Activated CD4-positive, CD25-positive, alpha-beta regulatory T cell (primary cell): ENCODE measurements around the gene ZNF775.

ENCODE experiments used
- DNase-seq, 4 experiments: peaks; one replicate each; lab custom pipeline; 2025; lab: John Stamatoyannopoulos, UW

The ZNF775 gene

DNA sequence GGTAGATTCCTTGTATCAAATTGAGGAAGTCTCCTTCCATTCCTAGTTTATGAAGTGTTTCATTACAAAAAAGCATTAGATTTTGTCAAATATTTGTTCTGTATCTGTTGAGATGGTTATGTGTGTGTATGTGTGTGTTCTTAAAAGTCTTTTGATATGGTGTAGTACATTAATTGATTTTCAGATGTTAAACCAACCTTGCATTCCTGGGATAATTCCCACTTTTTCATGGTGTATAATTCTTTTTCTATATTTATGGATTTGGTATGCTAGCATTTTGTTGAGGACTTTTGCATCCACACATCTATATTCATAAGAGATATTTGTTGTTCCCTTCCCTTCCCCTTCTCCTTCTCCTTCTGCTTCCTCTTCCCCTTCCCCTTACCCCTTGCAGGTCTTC lies 62.4 kb downstream of the ZNF775 start:
- no peak for DNase-seq

DNA sequence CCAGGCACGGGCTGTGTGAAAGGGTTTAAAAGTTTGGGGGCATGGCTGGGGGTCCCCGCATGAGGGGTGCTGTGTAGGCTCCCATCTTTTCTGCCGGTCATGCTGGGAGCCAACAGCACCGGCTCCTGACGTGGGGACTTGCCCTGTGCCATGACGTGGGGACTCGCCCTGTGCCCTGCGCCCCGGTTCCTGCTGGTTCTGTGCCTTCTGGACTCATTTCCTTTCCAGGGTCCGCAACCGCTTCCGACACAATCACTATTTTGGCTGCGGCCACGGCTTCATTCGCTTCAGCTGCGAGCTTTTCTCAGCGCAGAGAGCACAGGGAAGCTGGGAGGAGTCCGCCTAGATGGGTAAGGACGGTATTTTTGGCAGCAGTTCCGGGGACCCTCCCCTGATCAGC lies 63.7 kb downstream of the ZNF775 start:
- no peak for DNase-seq

DNA sequence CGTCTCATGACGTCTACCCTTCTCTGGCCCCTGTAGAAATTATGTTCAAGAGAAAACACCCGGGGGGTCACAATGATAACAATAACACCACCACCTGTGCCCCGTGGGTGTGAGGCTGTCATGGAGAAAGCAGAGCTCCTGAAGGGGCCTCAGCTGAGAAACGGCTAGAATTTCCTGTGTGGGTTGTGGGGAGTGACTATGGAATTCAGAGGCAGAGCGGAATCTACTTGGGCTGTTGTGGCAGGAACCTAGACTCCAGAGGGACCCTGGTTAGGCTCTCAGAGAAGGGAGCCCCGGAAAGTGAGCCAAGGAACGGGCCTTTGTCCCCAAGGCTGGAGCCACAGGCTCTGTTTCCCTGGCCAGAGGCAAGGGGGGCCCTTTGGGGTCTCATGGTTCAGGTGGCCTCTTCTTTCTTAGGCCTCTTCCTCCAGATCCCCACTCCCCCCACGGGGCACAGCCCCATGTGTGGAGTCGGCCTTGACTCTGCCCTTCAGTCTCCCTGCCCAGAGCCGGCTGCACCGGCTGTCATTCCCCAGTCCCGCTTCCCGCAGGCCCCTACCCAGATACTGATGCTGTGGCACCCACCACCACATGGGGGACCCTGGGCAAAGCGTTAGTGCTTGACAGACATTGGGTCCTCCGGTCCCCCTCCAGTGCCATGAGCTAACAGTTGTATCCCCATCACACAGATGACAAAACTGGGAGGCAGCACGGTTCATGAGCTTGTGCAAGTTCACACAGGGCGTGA lies 64.8 kb downstream of the ZNF775 start:
- DNase-seq, result no peak

DNA sequence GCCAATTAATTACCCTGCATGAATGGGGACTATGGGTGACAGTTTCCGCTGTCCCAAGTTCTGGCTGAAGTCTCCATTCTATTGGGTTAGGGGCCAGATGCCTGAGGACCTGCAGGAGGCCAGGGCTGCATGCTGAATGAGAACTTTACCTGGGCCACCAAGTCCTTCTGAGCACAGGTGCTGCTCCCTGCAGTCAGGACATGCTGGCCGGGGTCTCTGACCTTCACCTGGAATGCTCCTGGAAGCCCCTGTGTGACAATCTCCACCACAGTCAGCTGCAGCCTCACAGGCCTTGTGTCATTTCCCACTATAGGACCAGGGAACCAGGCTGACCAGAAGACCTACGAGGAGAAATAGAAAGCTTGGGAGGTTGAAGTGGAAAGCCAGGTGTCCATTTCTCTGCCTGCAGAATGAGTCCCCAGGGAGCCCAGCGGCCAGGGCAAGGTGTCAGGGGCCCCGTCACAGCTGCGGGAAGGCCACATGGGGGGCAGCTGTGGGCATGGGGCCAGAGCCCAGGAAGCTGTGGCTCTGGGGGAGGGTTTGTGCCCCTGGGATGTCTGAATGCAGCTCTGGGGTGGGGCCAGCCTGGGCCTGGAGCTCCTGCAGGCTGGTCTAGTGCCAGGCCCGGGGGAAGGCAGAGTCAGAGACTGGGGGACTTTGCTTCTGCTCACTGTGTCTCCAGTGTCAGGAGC lies 65.7 kb downstream of the ZNF775 start:
- DNase-seq, result no peak

DNA sequence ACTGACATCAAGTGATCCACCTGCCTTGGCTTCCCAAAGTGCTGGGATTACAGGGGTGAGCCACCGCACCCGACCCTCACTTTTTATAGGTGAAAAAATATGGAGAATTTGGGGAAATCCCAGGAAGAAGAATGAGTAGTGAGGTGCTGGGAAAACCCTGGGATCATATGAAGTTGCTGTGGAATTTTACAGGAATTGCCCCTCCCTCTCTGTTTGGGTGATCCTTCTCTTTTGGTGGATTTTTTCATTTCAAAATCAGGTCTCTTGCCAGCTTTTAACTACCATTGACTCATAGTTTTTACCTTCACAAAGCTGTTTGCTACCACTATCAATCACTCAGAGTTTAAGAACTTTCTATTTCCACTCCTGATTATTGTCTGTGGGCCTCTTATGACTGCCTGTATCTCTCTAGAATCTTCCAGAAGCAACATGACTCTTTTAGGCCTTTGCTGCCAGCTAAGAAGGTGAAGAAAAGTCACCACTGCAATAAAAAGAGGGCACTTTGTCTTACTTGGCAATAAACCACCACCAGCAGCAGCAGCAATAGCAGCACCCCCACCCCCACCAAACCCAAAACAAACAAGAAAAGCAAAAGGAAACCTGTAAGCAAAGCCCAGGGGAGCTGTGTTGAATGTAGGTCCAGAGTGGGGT lies 67.3 kb downstream of the ZNF775 start:
- no peak for DNase-seq
